Glutamatergic neuron (in vitro differentiated cells): ENCODE data around the gene SLC25A13. TPM values are rescaled to one million over a fixed set of nuclear protein-coding genes. Genes with fewer than 3 reads are reported as not detected.

Experiments used
- DNase-seq: peaks from one replicate; pipeline ENCODE4 v3.0.0; 2022
- H3K27ac Mint-ChIP-seq: one replicate; pipeline ENCODE4 v1.8.0; 2020; ENCODE audit warnings: mild to moderate bottlenecking, mixed read lengths, inconsistent platforms; ENCODE audit not compliant: unreplicated experiment
- H3K27me3 Mint-ChIP-seq: one replicate; pipeline ENCODE4 v1.8.0; 2020; ENCODE audit warnings: mild to moderate bottlenecking, moderate library complexity, mixed read lengths, inconsistent platforms; ENCODE audit not compliant: unreplicated experiment
- H3K36me3 Mint-ChIP-seq: one replicate; pipeline ENCODE4 v1.8.0; 2020; ENCODE audit warnings: mild to moderate bottlenecking, mixed read lengths, inconsistent platforms; ENCODE audit not compliant: unreplicated experiment
- H3K4me1 Mint-ChIP-seq: one replicate; pipeline ENCODE4 v1.8.0; 2020; ENCODE audit warnings: mild to moderate bottlenecking, low read depth, mixed read lengths, inconsistent platforms; ENCODE audit not compliant: unreplicated experiment
- H3K4me3 Mint-ChIP-seq: one replicate; pipeline ENCODE4 v1.8.0; 2020; ENCODE audit warnings: mild to moderate bottlenecking, mixed read lengths, inconsistent platforms; ENCODE audit not compliant: unreplicated experiment
- H3K9me3 Mint-ChIP-seq: one replicate; pipeline ENCODE4 v1.8.0; 2020; ENCODE audit warnings: mild to moderate bottlenecking, moderate library complexity, mixed read lengths, inconsistent platforms; ENCODE audit not compliant: unreplicated experiment
- total RNA-seq: library from RNA; stranded (reverse); fragmentation: NEBNext Ultra II Directional; extraction: Animal tissue kit (Norgen Biotek cat#: 25700); gene quantifications from one replicate; pipeline ENCODE4 v1.2.1, GENCODE V29; 2021; ENCODE audit not compliant: unreplicated experiment
- TF ChIP-seq, protein P1 (sequence below): fragments of 200-600 bp; sonication (generic); IDR thresholded peaks from one replicate; pipeline ENCODE4 v1.5.0; 2021; ENCODE audit not compliant: partially characterized antibody, unreplicated experiment

The SLC25A13 gene
- total RNA-seq, 1 donor from 2014 or later: 48.5 TPM

GRCh38 chr7:96131525-96131924, 190.4 kb downstream of the SLC25A13 start:
- DNase-seq: no peak
- no peaks in the 10 kb centered on the region for H3K36me3 Mint-ChIP-seq
- TF ChIP-seq, protein P1, sequence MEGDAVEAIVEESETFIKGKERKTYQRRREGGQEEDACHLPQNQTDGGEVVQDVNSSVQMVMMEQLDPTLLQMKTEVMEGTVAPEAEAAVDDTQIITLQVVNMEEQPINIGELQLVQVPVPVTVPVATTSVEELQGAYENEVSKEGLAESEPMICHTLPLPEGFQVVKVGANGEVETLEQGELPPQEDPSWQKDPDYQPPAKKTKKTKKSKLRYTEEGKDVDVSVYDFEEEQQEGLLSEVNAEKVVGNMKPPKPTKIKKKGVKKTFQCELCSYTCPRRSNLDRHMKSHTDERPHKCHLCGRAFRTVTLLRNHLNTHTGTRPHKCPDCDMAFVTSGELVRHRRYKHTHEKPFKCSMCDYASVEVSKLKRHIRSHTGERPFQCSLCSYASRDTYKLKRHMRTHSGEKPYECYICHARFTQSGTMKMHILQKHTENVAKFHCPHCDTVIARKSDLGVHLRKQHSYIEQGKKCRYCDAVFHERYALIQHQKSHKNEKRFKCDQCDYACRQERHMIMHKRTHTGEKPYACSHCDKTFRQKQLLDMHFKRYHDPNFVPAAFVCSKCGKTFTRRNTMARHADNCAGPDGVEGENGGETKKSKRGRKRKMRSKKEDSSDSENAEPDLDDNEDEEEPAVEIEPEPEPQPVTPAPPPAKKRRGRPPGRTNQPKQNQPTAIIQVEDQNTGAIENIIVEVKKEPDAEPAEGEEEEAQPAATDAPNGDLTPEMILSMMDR: no peak
- no peaks in the 10 kb centered on the region for H3K4me1 Mint-ChIP-seq
- H3K27ac Mint-ChIP-seq: no peak overlapping the region
- H3K27me3 Mint-ChIP-seq: peaks cover 3% of the 10 kb centered on the region
- no peaks in the 10 kb centered on the region for H3K9me3 Mint-ChIP-seq
- no peak overlapping the region for H3K4me3 Mint-ChIP-seq

GRCh38 chr7:96127746-96128145, 194.2 kb downstream of the SLC25A13 start:
- no peaks in the 10 kb centered on the region for H3K4me1 Mint-ChIP-seq
- DNase-seq: no peak

DNA sequence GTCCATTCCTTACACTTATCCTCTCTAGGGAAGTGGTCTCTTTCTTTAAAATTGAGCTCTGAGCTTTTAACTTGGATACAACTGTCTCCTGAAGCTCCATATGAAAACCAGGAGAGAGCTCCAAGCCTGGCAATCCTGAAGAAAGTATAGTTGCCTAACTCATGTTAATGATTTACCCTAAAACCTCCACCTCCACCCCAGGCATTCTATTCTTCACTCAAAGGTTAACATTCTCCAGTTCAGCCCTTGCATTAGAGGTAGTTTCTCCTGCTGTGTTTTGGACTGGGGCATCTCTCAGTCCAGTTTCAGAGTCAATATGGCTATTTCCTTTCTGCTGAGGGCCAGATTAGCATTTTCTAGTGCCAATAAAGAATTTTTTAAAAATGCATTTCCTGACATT, 195.5 kb downstream of the SLC25A13 start:
- Mint-ChIP-seq H3K27me3 (no peaks in the 10 kb centered on the region), H3K27ac (no peak overlapping the region), H3K4me1 (no peaks in the 10 kb centered on the region), H3K9me3 (no peaks in the 10 kb centered on the region), H3K36me3 (no peaks in the 10 kb centered on the region), H3K4me3 (no peak overlapping the region)
- no peak for DNase-seq
- TF ChIP-seq, protein P1: no peak

More at GRCh38 chr7:96127746-96128145, 194.2 kb downstream of the SLC25A13 start:
- Mint-ChIP-seq H3K9me3 (no peaks in the 10 kb centered on the region), H3K36me3 (no peaks in the 10 kb centered on the region), H3K27ac (no peak overlapping the region), H3K4me3 (no peak overlapping the region), H3K27me3 (peaks cover 3% of the 10 kb centered on the region)
- TF ChIP-seq, protein P1: no peak

DNA sequence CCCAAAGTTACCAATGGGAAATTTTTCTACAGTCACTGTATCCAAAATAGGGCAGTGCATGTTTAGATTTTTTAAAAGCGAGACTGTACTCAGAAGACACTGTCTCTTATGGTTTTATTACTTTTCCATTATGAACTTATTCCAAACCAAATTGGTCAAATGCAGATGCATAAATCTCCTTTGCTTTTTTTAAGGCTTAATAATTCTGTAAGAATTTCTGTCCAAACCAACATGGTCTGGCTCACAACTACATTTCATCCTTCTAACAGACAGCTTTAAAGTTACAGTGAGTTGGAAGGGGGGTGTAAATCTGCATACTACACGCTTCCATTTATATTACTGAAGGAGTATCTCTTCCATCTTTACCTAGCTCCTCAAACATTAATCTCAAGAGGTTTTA, 199.2 kb downstream of the SLC25A13 start:
- Mint-ChIP-seq H3K9me3 (no peaks in the 10 kb centered on the region), H3K27ac (no peak overlapping the region), H3K4me1 (no peaks in the 10 kb centered on the region)

DNA sequence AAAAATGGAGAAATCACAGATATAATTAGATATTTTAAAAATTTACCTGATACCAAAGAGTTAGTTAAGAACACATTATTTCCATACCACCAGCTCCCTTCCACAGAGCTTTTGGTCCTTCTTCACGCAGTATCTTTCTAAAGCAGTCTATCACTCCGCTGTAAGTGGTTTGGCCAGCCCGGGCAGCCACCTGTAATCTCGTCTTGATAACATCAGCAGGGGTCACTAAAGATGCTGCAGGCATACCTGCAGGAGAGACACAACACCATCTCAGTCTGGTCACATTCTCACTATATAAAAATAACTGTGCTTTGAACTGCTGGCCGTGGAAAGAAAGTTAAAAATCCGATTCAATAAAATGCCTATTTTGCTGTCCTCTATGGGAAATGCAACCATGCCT, 200.1 kb downstream of the SLC25A13 start:
- no peak overlapping the region for H3K4me3 Mint-ChIP-seq
- H3K27ac Mint-ChIP-seq: no peak overlapping the region
- no peaks in the 10 kb centered on the region for H3K27me3 Mint-ChIP-seq
- H3K9me3 Mint-ChIP-seq: no peaks in the 10 kb centered on the region
- TF ChIP-seq, protein P1: no peak
- no peak for DNase-seq
- no peaks in the 10 kb centered on the region for H3K4me1 Mint-ChIP-seq
- no peaks in the 10 kb centered on the region for H3K36me3 Mint-ChIP-seq

More for the DNA sequence above, 199.2 kb downstream of the SLC25A13 start:
- TF ChIP-seq, protein P1: no peak
- no peaks in the 10 kb centered on the region for H3K27me3 Mint-ChIP-seq
- no peak for DNase-seq
- no peak overlapping the region for H3K4me3 Mint-ChIP-seq
- no peaks in the 10 kb centered on the region for H3K36me3 Mint-ChIP-seq
